A549 (cell line): ENCODE measurements around the gene SUGCT. TPM values are rescaled to one million over a fixed set of nuclear protein-coding genes. Genes with fewer than 3 reads are reported as not detected.

Source experiments
- ATAC-seq, 2 experiments: fragments of 200-7000 bp in 1 of 2; fragments of >200 bp in 1 of 2; cut with Nextera tagmentation in 1 of 2; cut with Tn5 transposase in 1 of 2; 3 replicates each; pipeline versions ENCODE4 v1.8.0 to v1.9.1; 2018 to 2020; ENCODE audit warnings: mild to moderate bottlenecking in 1 of 2, moderate library complexity in 1 of 2
- CTCF ChIA-PET: fragments of 300-600 bp; sonication (Branson Sonifier 250); formaldehyde crosslinking; extraction: SDS; loops from one replicate; lab custom pipeline; 2021; ENCODE audit warnings: antibody characterized with exemption, inconsistent platforms; lab: Yijun Ruan, JAX
- POLR2A ChIA-PET: fragments of 350-600 bp; formaldehyde crosslinking; extraction: SDS; loops from one replicate; lab custom pipeline; 2021; ENCODE audit warnings: antibody characterized with exemption, inconsistent platforms; lab: Yijun Ruan, JAX
- DNase-seq, 2 experiments: peaks; one replicate each; pipeline versions ENCODE4 v3.0.0 to v3.0.0-alpha.2; 2011 to 2016; ENCODE audit warnings: low read depth in 1 of 2, low spot score in 1 of 2
- FAIRE-seq: peaks from 2 replicates; lab custom pipeline; 2011; peaks lifted over from hg19 to GRCh38; lab: Jason Lieb, UNC
- H3K27ac ChIP-seq, 2 experiments: fragments of >200 bp; sonication (Bioruptor Twin); formaldehyde crosslinking; 3 replicates each; pipeline ENCODE4 v1.5.1; 2016 to 2017
- H3K4me1 ChIP-seq: fragments of >200 bp; sonication (Bioruptor Twin); formaldehyde crosslinking; 3 replicates; pipeline ENCODE4 v1.6.1; 2016
- H3K4me2 ChIP-seq: fragments of >200 bp; sonication (Bioruptor Twin); formaldehyde crosslinking; 3 replicates; pipeline ENCODE4 v1.6.1; 2016
- H3K4me3 ChIP-seq: fragments of >200 bp; sonication (Bioruptor Twin); formaldehyde crosslinking; 3 replicates; pipeline ENCODE4 v1.5.1; 2016
- H3K9me3 ChIP-seq: fragments of >200 bp; sonication (Bioruptor Twin); formaldehyde crosslinking; 3 replicates; pipeline ENCODE4 v1.6.1; 2016
- CHD4 ChIP-seq: fragments of 200-600 bp; sonication (generic); IDR thresholded peaks from 2 replicates; pipeline ENCODE4 v1.6.1; 2016; ENCODE audit warnings: antibody characterized with exemption, mild to moderate bottlenecking, borderline replicate concordance
- EHMT2 ChIP-seq: fragments of 200-600 bp; sonication (generic); IDR thresholded peaks from 2 replicates; pipeline ENCODE4 v1.6.1; 2016; ENCODE audit warnings: antibody characterized with exemption, low read depth, mild to moderate bottlenecking, moderate library complexity
- EP300 ChIP-seq, 2 experiments: fragments of >200 bp; sonication (Bioruptor Twin); formaldehyde crosslinking; IDR thresholded peaks; 2 replicates in 1 of 2; 3 replicates in 1 of 2; pipeline ENCODE4 v1.6.1; 2016 to 2017
- FOXS1 ChIP-seq: fragments of 250-450 bp; sonication (Bioruptor Pico); IDR thresholded peaks from 2 replicates; pipeline ENCODE4 v1.5.0; 2020; ENCODE audit warnings: mild to moderate bottlenecking, moderate library complexity
- HDAC2 ChIP-seq: fragments of 200-600 bp; sonication (generic); IDR thresholded peaks from 2 replicates; pipeline ENCODE4 v1.6.1; 2016
- HEYL ChIP-seq: fragments of 250-450 bp; sonication (Bioruptor Pico); IDR thresholded peaks from 2 replicates; pipeline ENCODE4 v1.8.0; 2021; ENCODE audit warnings: mild to moderate bottlenecking, moderate library complexity
- HOXB13 ChIP-seq: fragments of 250-450 bp; sonication (Bioruptor Pico); IDR thresholded peaks from 2 replicates; pipeline ENCODE4 v1.5.0; 2020; ENCODE audit warnings: low read depth, mild to moderate bottlenecking, moderate library complexity
- JUN ChIP-seq, 2 experiments: fragments of >200 bp; sonication (Bioruptor Twin); formaldehyde crosslinking; IDR thresholded peaks; 2 replicates in 1 of 2; 3 replicates in 1 of 2; pipeline ENCODE4 v1.6.1; 2016 to 2017
- KDM1A ChIP-seq: fragments of 200-600 bp; sonication (generic); IDR thresholded peaks from 2 replicates; pipeline ENCODE4 v1.6.1; 2016; ENCODE audit warnings: low read depth, mild to moderate bottlenecking
- KDM5A ChIP-seq: fragments of 200-600 bp; sonication (generic); IDR thresholded peaks from 2 replicates; pipeline ENCODE4 v1.6.1; 2016; ENCODE audit warnings: antibody characterized with exemption, mild to moderate bottlenecking
- MYC ChIP-seq: IDR thresholded peaks from 2 replicates; pipeline ENCODE4 v1.6.1; 2012; ENCODE audit warnings: mild to moderate bottlenecking, inconsistent platforms, low read length, improper control_type of control experiment, borderline replicate concordance
- NFE2L2 ChIP-seq: fragments of 150-350 bp; conservative IDR thresholded peaks from 2 replicates; pipeline ENCODE4 v1.6.1; 2014; ENCODE audit warnings: low read length
- NR3C1 ChIP-seq: fragments of >200 bp; sonication (Bioruptor Twin); formaldehyde crosslinking; IDR thresholded peaks from 3 replicates; pipeline ENCODE4 v1.6.1; 2017
- PHF8 ChIP-seq: fragments of 200-600 bp; sonication (generic); IDR thresholded peaks from 2 replicates; pipeline ENCODE4 v1.6.1; 2016; ENCODE audit warnings: low read depth, mild to moderate bottlenecking, antibody characterized with exemption, moderate library complexity, borderline replicate concordance
- RARB ChIP-seq: fragments of 250-450 bp; sonication (Bioruptor Pico); IDR thresholded peaks from 2 replicates; pipeline ENCODE4 v1.8.0; 2021; ENCODE audit warnings: mild to moderate bottlenecking, moderate library complexity
- SMC3 ChIP-seq: fragments of >200 bp; sonication (Bioruptor Twin); formaldehyde crosslinking; IDR thresholded peaks from 3 replicates; pipeline ENCODE4 v1.6.1; 2018; ENCODE audit warnings: inconsistent platforms
- ZFP36 ChIP-seq: fragments of 450-650 bp; IDR thresholded peaks from 2 replicates; pipeline ENCODE4 v1.6.1; 2014; ENCODE audit warnings: borderline replicate concordance; ENCODE audit not compliant: partially characterized antibody
- ZNF302 ChIP-seq: fragments of 250-450 bp; sonication (Bioruptor Pico); IDR thresholded peaks from 2 replicates; pipeline ENCODE4 v1.9.0; 2021; ENCODE audit warnings: inconsistent platforms, mild to moderate bottlenecking, moderate library complexity
- WGBS: methylation state at CpG from one replicate; pipeline ENCODE4 v1.1.6; 2017; ENCODE audit errors: missing lambda C conversion rate; 5-methylcytosine and 5-hydroxymethylcytosine counted together
- polyA plus RNA-seq, 4 experiments: library from polyadenylated mRNA; depleted of rRNA in 3 of 4; stranded (reverse); fragments of >200 nt; fragmentation: RNase III in 1 of 4; extraction: RNeasy Plus Mini Kit Qiagen cat#74134 plus additional on column Dnase treatment in 1 of 4; gene quantifications; 2 replicates in 3 of 4; 3 replicates in 1 of 4; pipeline ENCODE4 v1.2.3, GENCODE V29; 2011 to 2017
- TF ChIP-seq, protein P1 (sequence below): IDR thresholded peaks from 2 replicates; pipeline ENCODE4 v1.6.1; 2012; ENCODE audit warnings: low read depth, borderline replicate concordance
- TF ChIP-seq, protein P2 (sequence below): fragments of 250-450 bp; sonication (Bioruptor Pico); IDR thresholded peaks from 2 replicates; pipeline ENCODE4 v1.5.0; 2020; ENCODE audit warnings: low read depth, mild to moderate bottlenecking, moderate library complexity
- TF ChIP-seq, protein P3 (sequence below): fragments of >200 bp; sonication (Bioruptor Twin); formaldehyde crosslinking; IDR thresholded peaks from 3 replicates; pipeline ENCODE4 v1.6.1; 2016

SUGCT gene
- polyA plus RNA-seq, 2 of the 4 experiments (the other 2 are of a cell fraction), result 1.4 to 1.6 TPM

DNA sequence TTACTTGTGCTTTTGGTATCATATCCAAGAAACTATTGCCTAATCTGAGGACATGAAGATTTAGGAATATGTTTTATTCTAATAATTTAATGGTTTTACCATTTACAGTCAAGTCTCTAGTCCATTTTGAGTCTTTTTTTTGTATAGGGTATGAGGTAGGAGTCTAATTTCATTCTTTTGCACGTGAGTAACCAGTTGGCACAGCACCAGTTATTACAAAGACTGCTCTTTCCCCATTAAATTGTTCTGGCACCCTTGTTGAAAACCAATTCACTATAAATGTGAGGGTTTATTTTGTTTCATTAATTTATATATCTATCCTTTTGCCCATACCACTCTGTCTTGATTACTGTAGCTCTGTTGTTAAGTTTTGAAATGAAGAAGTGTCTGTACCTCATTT lies 381.6 kb downstream of the SUGCT start:
- no peak for DNase-seq
- WGBS, result 0% methylated on average over 1 of the region's 1 CpG
- ATAC-seq, result no peak
- ChIA-PET POLR2A (no interaction called here), CTCF (no interaction called here)
- no peak overlapping the region for H3K27ac ChIP-seq
- H3K4me2 ChIP-seq, result no peak overlapping the region
- no peak for FAIRE-seq
- H3K4me3 ChIP-seq, result no peak overlapping the region
- no peaks in the 10 kb centered on the region for H3K4me1 ChIP-seq
- TF ChIP-seq MYC (no peak), EHMT2 (no peak), FOXS1 (CRISPR knock-in tag) (no peak), EP300 (IDR thresholded peaks at IDR 0.05) (no peak), ZFP36 (no peak), NR3C1 (no peak), HOXB13 (CRISPR knock-in tag) (no peak), PHF8 (no peak), CHD4 (no peak), KDM1A (no peak), HDAC2 (no peak), NFE2L2 (no peak), SMC3 (no peak), KDM5A (no peak), RARB (no peak)
- TF ChIP-seq, protein P1, sequence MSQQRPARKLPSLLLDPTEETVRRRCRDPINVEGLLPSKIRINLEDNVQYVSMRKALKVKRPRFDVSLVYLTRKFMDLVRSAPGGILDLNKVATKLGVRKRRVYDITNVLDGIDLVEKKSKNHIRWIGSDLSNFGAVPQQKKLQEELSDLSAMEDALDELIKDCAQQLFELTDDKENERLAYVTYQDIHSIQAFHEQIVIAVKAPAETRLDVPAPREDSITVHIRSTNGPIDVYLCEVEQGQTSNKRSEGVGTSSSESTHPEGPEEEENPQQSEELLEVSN, result no peak
- no peaks in the 10 kb centered on the region for H3K9me3 ChIP-seq

DNA sequence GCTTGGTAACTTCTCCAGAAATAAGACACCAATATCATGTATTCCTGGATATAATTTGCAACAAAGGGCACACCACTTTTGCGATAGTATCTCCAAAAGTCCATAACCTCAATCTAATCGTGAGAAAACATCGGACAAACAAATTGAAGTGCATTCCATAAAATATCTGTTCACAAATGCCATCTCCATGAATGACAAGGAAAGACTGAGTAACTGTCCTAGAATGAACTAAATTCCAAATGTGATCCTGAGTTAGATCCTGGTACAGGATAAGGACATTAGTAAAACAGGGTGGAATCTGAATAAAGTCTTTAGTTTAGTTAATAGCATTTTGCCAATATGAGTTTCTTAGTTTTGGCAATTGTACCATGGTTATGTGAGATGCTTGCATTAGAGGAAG lies 384.2 kb downstream of the SUGCT start:
- no peak for FAIRE-seq
- no peak overlapping the region for H3K4me2 ChIP-seq
- WGBS, result 27% methylated on average over 3 of the region's 3 CpGs
- ChIA-PET POLR2A (no interaction called here), CTCF (interaction anchor here (1.2 kb wide), 1 partner anchor 10 kb away, joined by 3 read pairs; no protein-coding TSS in a partner anchor)
- H3K27ac ChIP-seq, result no peak overlapping the region
- ATAC-seq, result no peak
- no peaks in the 10 kb centered on the region for H3K4me1 ChIP-seq
- TF ChIP-seq ZNF302 (CRISPR knock-in tag) (no peak), JUN (IDR thresholded peaks at IDR 0.05) (no peak), RARB (no peak), PHF8 (no peak)
- TF ChIP-seq, protein P2, sequence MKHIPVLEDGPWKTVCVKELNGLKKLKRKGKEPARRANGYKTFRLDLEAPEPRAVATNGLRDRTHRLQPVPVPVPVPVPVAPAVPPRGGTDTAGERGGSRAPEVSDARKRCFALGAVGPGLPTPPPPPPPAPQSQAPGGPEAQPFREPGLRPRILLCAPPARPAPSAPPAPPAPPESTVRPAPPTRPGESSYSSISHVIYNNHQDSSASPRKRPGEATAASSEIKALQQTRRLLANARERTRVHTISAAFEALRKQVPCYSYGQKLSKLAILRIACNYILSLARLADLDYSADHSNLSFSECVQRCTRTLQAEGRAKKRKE (CRISPR knock-in tag), result no peak
- TF ChIP-seq, protein P3, sequence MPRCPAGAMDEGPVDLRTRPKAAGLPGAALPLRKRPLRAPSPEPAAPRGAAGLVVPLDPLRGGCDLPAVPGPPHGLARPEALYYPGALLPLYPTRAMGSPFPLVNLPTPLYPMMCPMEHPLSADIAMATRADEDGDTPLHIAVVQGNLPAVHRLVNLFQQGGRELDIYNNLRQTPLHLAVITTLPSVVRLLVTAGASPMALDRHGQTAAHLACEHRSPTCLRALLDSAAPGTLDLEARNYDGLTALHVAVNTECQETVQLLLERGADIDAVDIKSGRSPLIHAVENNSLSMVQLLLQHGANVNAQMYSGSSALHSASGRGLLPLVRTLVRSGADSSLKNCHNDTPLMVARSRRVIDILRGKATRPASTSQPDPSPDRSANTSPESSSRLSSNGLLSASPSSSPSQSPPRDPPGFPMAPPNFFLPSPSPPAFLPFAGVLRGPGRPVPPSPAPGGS, result no peak
- no peak for DNase-seq
- no peaks in the 10 kb centered on the region for H3K9me3 ChIP-seq
- H3K4me3 ChIP-seq, result no peak overlapping the region

DNA sequence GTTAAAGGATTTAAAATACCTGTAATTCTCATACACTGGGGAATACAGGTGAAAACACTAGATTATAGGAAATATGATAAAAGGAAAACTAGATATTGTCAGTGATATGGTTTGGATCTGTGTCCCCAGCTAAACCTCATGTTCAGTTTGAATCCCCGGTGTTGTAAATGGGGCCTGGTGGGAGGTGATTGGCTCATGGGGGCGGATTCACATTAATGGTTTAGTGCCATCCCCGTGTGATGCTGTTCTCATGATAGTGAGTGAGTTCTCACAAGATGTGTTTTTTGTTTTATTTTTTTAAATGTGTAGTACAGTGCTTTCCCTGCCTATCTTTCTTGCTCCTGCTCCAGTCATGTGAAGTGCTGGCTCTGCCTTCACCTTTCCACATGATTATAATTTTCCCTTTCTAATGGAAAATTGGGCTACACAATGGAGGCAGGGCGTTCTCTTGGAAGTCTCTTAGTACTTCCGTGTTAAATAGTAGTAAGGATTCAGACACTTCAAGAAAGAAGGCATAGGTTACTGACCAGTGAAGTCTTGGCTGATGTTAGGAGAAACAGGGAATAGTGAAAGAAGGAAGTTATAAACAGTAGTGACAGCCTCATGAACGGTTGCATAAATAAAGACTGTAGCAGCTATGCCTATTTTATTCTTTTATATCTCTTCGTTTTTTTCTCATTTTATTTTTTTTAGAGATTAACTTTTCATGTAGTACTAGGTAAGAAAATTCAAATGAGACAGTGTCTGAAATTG lies 386.4 kb downstream of the SUGCT start:
- POLR2A ChIA-PET, result no interaction called here
- FAIRE-seq (no peak), DNase-seq (no peak), ATAC-seq (no peak)
- CTCF ChIA-PET, result no interaction called here
- H3K4me1 ChIP-seq, result no peaks in the 10 kb centered on the region
- H3K4me2 ChIP-seq, result no peak overlapping the region
- H3K4me3 ChIP-seq, result no peak overlapping the region
- no peaks in the 10 kb centered on the region for H3K9me3 ChIP-seq
- TF ChIP-seq SMC3 (no peak), HEYL (CRISPR knock-in tag) (no peak)
- no peak overlapping the region for H3K27ac ChIP-seq
- WGBS, result 6% methylated on average over 7 of the region's 7 CpGs
